Glutamatergic neuron (in vitro differentiated cells): ENCODE data around the gene SLC35F3. TPM values are rescaled to one million over a fixed set of nuclear protein-coding genes. Genes with fewer than 3 reads are reported as not detected.

Experiments used
- DNase-seq: peaks from one replicate; pipeline ENCODE4 v3.0.0; 2022
- H3K27ac Mint-ChIP-seq: one replicate; pipeline ENCODE4 v1.8.0; 2020; ENCODE audit warnings: mild to moderate bottlenecking, mixed read lengths, inconsistent platforms; ENCODE audit not compliant: unreplicated experiment
- H3K27me3 Mint-ChIP-seq: one replicate; pipeline ENCODE4 v1.8.0; 2020; ENCODE audit warnings: mild to moderate bottlenecking, moderate library complexity, mixed read lengths, inconsistent platforms; ENCODE audit not compliant: unreplicated experiment
- H3K36me3 Mint-ChIP-seq: one replicate; pipeline ENCODE4 v1.8.0; 2020; ENCODE audit warnings: mild to moderate bottlenecking, mixed read lengths, inconsistent platforms; ENCODE audit not compliant: unreplicated experiment
- H3K4me1 Mint-ChIP-seq: one replicate; pipeline ENCODE4 v1.8.0; 2020; ENCODE audit warnings: mild to moderate bottlenecking, low read depth, mixed read lengths, inconsistent platforms; ENCODE audit not compliant: unreplicated experiment
- H3K4me3 Mint-ChIP-seq: one replicate; pipeline ENCODE4 v1.8.0; 2020; ENCODE audit warnings: mild to moderate bottlenecking, mixed read lengths, inconsistent platforms; ENCODE audit not compliant: unreplicated experiment
- H3K9me3 Mint-ChIP-seq: one replicate; pipeline ENCODE4 v1.8.0; 2020; ENCODE audit warnings: mild to moderate bottlenecking, moderate library complexity, mixed read lengths, inconsistent platforms; ENCODE audit not compliant: unreplicated experiment
- total RNA-seq: library from RNA; stranded (reverse); fragmentation: NEBNext Ultra II Directional; extraction: Animal tissue kit (Norgen Biotek cat#: 25700); gene quantifications from one replicate; pipeline ENCODE4 v1.2.1, GENCODE V29; 2021; ENCODE audit not compliant: unreplicated experiment
- TF ChIP-seq, protein P1 (sequence below): fragments of 200-600 bp; sonication (generic); IDR thresholded peaks from one replicate; pipeline ENCODE4 v1.5.0; 2021; ENCODE audit not compliant: partially characterized antibody, unreplicated experiment

Gene SLC35F3
- total RNA-seq, 1 donor from 2014 or later = 0.98 TPM

DNA sequence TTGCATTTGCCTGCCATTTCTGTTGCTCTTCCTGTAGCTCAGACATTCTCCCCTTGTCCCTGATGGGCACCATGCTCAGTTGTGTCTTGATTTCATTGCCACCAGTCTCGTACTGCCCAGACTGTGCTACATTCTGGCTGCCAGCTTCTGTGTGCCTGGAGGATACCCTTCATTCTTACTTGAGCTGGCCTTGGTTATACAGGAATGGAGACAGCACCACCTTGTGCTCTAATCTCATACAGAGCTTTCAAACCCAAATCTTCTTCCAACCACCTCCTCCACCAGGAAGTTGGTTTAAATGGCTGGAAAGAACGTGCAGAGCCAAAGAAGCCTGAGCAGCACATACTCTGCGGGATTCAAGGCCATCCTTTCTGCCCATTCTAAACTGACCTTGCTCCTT lies 165.3 kb downstream of the SLC35F3 start:
- DNase-seq = no peak
- H3K36me3 Mint-ChIP-seq = no peaks in the 10 kb centered on the region
- peaks cover 4% of the 10 kb centered on the region for H3K27me3 Mint-ChIP-seq
- no peak overlapping the region for H3K27ac Mint-ChIP-seq
- no peak overlapping the region for H3K4me3 Mint-ChIP-seq
- no peaks in the 10 kb centered on the region for H3K4me1 Mint-ChIP-seq
- TF ChIP-seq, protein P1, sequence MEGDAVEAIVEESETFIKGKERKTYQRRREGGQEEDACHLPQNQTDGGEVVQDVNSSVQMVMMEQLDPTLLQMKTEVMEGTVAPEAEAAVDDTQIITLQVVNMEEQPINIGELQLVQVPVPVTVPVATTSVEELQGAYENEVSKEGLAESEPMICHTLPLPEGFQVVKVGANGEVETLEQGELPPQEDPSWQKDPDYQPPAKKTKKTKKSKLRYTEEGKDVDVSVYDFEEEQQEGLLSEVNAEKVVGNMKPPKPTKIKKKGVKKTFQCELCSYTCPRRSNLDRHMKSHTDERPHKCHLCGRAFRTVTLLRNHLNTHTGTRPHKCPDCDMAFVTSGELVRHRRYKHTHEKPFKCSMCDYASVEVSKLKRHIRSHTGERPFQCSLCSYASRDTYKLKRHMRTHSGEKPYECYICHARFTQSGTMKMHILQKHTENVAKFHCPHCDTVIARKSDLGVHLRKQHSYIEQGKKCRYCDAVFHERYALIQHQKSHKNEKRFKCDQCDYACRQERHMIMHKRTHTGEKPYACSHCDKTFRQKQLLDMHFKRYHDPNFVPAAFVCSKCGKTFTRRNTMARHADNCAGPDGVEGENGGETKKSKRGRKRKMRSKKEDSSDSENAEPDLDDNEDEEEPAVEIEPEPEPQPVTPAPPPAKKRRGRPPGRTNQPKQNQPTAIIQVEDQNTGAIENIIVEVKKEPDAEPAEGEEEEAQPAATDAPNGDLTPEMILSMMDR = no peak
- H3K9me3 Mint-ChIP-seq = no peaks in the 10 kb centered on the region

DNA sequence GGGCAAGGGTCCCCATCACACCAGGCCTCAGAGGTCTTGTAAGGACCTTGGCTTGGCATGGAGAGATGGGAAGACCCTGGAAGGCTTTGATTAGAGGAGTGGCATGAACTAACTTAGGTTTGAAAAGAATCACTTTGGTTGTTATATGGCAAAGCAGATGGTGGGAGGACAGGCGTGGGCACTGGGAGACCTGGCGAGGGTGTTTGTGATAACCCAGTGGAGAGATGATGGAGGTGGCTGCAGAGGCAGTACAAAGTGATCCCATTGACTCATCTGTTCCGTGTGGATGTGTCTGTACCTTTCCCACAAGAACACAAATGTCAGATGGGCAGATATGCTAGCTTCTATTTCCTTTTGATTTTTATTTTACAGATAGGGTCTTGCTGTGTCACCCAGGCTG lies 168.3 kb downstream of the SLC35F3 start:
- no peak for DNase-seq
- H3K36me3 Mint-ChIP-seq = no peaks in the 10 kb centered on the region
- H3K4me3 Mint-ChIP-seq = no peak overlapping the region
- TF ChIP-seq, protein P1 = no peak
- H3K27me3 Mint-ChIP-seq = no peaks in the 10 kb centered on the region
- no peaks in the 10 kb centered on the region for H3K9me3 Mint-ChIP-seq
- H3K4me1 Mint-ChIP-seq = no peaks in the 10 kb centered on the region
- no peak overlapping the region for H3K27ac Mint-ChIP-seq

- no peak overlapping the region for H3K27ac Mint-ChIP-seq
- H3K36me3 Mint-ChIP-seq = peaks cover 5% of the 10 kb centered on the region
- DNase-seq = no peak
- peaks cover 2% of the 10 kb centered on the region for H3K27me3 Mint-ChIP-seq
- H3K9me3 Mint-ChIP-seq = no peaks in the 10 kb centered on the region
- no peaks in the 10 kb centered on the region for H3K4me1 Mint-ChIP-seq
- no peak overlapping the region for H3K4me3 Mint-ChIP-seq
- TF ChIP-seq, protein P1 = no peak
Measured at GRCh38 chr1:234078143-234078542, 173.7 kb downstream of the SLC35F3 start.

DNA sequence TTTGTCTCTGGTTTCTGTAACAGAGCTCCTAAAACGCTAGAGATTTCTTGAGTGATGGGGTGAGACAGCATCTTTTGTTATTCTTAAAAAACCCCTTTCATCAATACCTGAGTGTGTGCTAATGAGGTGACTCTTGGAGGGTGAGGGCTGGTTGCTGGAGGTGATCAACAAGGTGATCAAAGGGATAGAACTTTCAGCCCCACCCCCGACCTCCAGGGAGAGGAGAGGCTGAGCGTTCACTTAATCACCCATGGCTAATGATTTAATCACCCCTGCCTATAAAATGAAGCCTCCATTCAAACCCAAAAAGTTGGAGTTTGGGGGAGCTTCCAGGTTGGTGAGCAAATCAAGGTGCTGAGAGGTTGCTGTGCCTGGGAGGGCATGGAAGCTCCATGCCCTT lies 175.4 kb downstream of the SLC35F3 start:
- H3K9me3 Mint-ChIP-seq = no peaks in the 10 kb centered on the region
- peaks cover 2% of the 10 kb centered on the region for H3K27me3 Mint-ChIP-seq
- H3K36me3 Mint-ChIP-seq = peaks cover 5% of the 10 kb centered on the region
- H3K4me1 Mint-ChIP-seq = no peaks in the 10 kb centered on the region
- H3K27ac Mint-ChIP-seq = no peak overlapping the region
- DNase-seq = no peak
- H3K4me3 Mint-ChIP-seq = no peak overlapping the region
- TF ChIP-seq, protein P1 = no peak

DNA sequence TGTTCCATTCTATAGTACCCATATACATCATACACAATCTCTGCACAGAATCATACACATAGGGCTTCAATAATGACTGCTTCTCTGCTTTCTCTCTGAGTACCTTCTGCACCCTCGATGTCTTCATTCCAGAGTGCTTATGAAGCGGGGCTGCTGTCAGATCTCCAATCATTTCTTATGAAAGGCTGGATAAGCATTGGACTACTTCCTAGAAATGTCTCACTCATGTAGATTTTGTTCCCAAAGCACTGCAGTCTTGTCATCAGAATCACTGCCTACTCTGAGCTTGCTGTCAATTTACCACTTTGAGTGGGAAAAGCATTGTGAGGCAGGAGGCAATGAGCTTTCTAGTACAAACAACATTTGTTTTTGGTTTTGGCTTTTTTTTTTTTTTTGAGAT lies 179.0 kb downstream of the SLC35F3 start:
- no peaks in the 10 kb centered on the region for H3K9me3 Mint-ChIP-seq
- no peaks in the 10 kb centered on the region for H3K4me1 Mint-ChIP-seq
- no peak overlapping the region for H3K4me3 Mint-ChIP-seq
- TF ChIP-seq, protein P1 = no peak
- H3K27me3 Mint-ChIP-seq = no peaks in the 10 kb centered on the region
- H3K36me3 Mint-ChIP-seq = no peaks in the 10 kb centered on the region
- DNase-seq = no peak
- no peak overlapping the region for H3K27ac Mint-ChIP-seq
